ENCODE results near the gene PPIL4. TPM values are rescaled to one million over a fixed set of nuclear protein-coding genes. Genes with fewer than 3 reads are reported as not detected.

The PPIL4 gene
- total RNA-seq, 1 donor from 2014 or later: 38.3 TPM

GRCh38 chr6:149478631-149479314 lies 67.1 kb downstream of the PPIL4 start:
- Mint-ChIP-seq H3K27ac (no peak overlapping the region), H3K4me1 (ENCODE audit: low read depth) (no peaks in the 10 kb centered on the region), H3K4me3 (ENCODE audit: low read depth) (no peak overlapping the region), H3K36me3 (ENCODE audit: insufficient read depth) (no peaks in the 10 kb centered on the region), H3K27me3 (peaks cover 11% of the 10 kb centered on the region), H3K9me3 (ENCODE audit: low read depth) (no peaks in the 10 kb centered on the region)
- DNase-seq (ENCODE audit: low spot score, unreplicated experiment): no peak
- no peak for TF ChIP-seq CTCF (IDR thresholded peaks at IDR 0.05; ENCODE audit: unreplicated experiment)

- H3K4me1 Mint-ChIP-seq (ENCODE audit: low read depth): no peaks in the 10 kb centered on the region
- no peak overlapping the region for H3K4me3 Mint-ChIP-seq (ENCODE audit: low read depth)
- H3K27me3 Mint-ChIP-seq: peaks cover 8% of the 10 kb centered on the region
- no peak for DNase-seq (ENCODE audit: low spot score, unreplicated experiment)
- no peak for TF ChIP-seq CTCF (IDR thresholded peaks at IDR 0.05; ENCODE audit: unreplicated experiment)
- no peaks in the 10 kb centered on the region for H3K9me3 Mint-ChIP-seq (ENCODE audit: low read depth)
- no peak overlapping the region for H3K27ac Mint-ChIP-seq
- H3K36me3 Mint-ChIP-seq (ENCODE audit: insufficient read depth): no peaks in the 10 kb centered on the region
Observed at GRCh38 chr6:149477544-149477943, 68.3 kb downstream of the PPIL4 start.

- H3K27ac Mint-ChIP-seq: no peak overlapping the region
Observed at GRCh38 chr6:149476789-149477455, 68.9 kb downstream of the PPIL4 start.

GRCh38 chr6:149474108-149474935 lies 71.5 kb downstream of the PPIL4 start:
- no peaks in the 10 kb centered on the region for H3K27me3 Mint-ChIP-seq
- no peak overlapping the region for H3K4me3 Mint-ChIP-seq (ENCODE audit: low read depth)
- TF ChIP-seq CTCF (IDR thresholded peaks at IDR 0.05; ENCODE audit: unreplicated experiment): no peak
- no peaks in the 10 kb centered on the region for H3K4me1 Mint-ChIP-seq (ENCODE audit: low read depth)
- no peaks in the 10 kb centered on the region for H3K36me3 Mint-ChIP-seq (ENCODE audit: insufficient read depth)
- H3K27ac Mint-ChIP-seq: no peak overlapping the region
- no peak for DNase-seq (ENCODE audit: low spot score, unreplicated experiment)
- H3K9me3 Mint-ChIP-seq (ENCODE audit: low read depth): no peaks in the 10 kb centered on the region

More at GRCh38 chr6:149476789-149477455, 68.9 kb downstream of the PPIL4 start:
- no peak for TF ChIP-seq CTCF (IDR thresholded peaks at IDR 0.05; ENCODE audit: unreplicated experiment)
- no peak for DNase-seq (ENCODE audit: low spot score, unreplicated experiment)
- no peaks in the 10 kb centered on the region for H3K4me1 Mint-ChIP-seq (ENCODE audit: low read depth)
- H3K36me3 Mint-ChIP-seq (ENCODE audit: insufficient read depth): no peaks in the 10 kb centered on the region
- peaks cover 8% of the 10 kb centered on the region for H3K27me3 Mint-ChIP-seq
- H3K4me3 Mint-ChIP-seq (ENCODE audit: low read depth): no peak overlapping the region
- no peaks in the 10 kb centered on the region for H3K9me3 Mint-ChIP-seq (ENCODE audit: low read depth)

All from progenitor cell of endocrine pancreas (in vitro differentiated cells).